NCI-H524 (cell line): ENCODE results near the gene ST3GAL2.
"Not testable (repeated sequence)": the region's sequence is repeated elsewhere in the genome, so short reads cannot be mapped to it uniquely, and the experiment has no call there.

ENCODE experiments used
- DNase-seq, 2 experiments: peaks; one replicate each; lab custom pipeline; 2025; lab: John Stamatoyannopoulos, UW

Gene ST3GAL2

GRCh38 chr16:70417661-70418060, 21.2 kb downstream of the ST3GAL2 start:
- DNase-seq, result no peak

DNA sequence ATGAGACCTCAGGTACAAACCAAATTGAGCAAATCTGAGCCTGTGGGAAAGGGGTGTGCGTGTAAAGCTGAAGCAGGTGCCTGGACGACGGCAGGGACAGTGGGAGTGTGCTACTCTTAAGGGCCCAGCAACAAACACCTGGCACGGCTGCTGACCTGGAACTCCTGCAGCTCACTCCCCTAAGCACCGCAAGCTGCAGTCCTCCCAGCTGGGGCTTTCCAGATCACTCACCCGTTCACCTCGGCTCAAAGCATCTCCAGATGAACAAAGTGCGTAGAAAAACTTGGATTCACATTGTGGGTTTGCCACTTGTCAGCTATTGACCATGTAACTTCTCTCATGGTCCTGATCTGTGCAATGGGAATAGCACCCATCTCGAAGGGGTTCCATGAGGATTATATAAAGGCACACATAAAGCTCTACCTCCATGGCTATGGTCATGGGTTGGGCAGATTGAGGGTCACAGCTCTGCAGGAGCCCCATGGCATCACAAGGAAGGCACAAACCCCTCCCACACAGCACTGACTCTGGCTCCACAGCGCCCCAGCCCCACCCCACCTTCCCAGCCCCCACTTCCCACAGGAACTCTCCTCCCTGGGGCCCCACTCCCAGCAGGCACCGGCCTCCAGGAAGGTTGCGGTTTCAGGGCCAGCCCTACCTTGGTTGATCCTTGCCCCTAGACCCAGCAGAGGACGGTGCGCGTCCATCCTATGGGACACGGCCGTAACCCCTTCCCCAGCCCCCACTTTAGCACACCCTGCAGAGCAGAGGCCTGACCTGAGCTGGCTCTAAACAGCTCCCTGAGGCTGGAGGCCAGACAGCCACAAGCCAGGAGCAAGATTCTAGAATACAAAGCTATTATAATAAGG, 21.9 kb downstream of the ST3GAL2 start:
- DNase-seq, result no peak

GRCh38 chr16:70413572-70413971, 25.3 kb downstream of the ST3GAL2 start:
- not testable (repeated sequence) for DNase-seq

DNA sequence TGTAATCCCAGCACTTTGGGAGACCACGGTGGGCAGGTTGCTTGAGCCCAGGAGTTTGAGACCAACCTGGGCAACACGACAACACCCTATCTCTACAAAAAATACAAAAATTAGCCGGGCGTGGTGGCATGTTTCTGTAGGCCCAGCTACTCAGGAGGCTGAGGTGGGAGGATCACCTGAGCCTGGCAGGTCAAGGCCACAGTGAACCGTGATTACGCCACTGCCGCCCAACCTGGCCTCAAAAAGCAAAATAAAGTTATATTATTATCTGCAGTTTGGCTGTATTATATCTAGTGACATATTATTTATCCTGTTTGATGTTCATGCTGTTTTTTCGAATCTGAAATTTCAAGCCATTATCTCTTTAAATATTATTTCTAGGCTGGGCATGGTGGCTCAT, 26.5 kb downstream of the ST3GAL2 start:
- DNase-seq, result no peak

DNA sequence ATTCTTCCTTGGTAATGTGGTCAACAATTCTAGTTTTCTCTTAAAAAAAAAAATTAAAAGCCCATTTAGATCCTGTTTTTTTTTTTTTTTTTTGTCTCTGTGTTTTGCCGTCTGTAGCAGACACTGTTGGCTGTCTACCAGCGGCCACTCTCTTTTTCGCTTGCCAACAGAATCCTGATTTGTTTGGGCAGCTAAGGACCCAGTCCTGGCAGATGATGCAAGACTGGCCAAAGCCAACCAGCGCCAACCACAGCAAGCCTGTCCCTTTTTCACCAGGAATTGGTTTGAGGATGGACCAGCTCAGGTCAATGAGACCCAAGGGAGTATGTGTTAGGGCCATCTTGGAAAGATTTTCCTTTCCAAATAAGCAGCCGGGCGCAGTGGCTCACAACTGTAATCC, 28.2 kb downstream of the ST3GAL2 start:
- DNase-seq, result no peak

- peak in 1 of 2 experiments; percentile 24 for DNase-seq
Measured at GRCh38 chr16:70407811-70408274, 31.1 kb downstream of the ST3GAL2 start.

- not testable (repeated sequence) for DNase-seq
Measured at GRCh38 chr16:70406104-70406503, 32.8 kb downstream of the ST3GAL2 start.

- DNase-seq, result no peak
Measured at GRCh38 chr16:70402916-70403659, 35.8 kb downstream of the ST3GAL2 start.

DNA sequence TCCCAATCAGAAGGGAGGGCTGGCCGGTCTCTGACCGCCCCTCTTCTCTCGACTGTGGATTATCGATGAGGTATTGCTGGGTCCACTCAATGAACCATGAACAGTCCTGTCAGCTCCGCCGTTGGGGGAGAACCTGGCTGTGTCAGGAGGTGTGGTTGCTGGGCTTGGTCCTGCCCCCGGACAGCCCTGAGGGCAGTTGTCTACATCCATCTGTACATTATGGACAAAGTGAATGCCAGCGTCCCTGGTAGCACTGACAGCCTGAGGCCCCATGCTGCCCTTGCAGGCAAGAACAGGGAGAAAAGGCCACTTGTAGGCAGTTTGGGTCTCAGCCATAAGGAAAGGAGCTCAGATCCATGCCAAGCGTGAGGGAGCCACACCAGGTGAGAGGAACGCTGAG, 38.9 kb downstream of the ST3GAL2 start:
- DNase-seq, result no peak

DNA sequence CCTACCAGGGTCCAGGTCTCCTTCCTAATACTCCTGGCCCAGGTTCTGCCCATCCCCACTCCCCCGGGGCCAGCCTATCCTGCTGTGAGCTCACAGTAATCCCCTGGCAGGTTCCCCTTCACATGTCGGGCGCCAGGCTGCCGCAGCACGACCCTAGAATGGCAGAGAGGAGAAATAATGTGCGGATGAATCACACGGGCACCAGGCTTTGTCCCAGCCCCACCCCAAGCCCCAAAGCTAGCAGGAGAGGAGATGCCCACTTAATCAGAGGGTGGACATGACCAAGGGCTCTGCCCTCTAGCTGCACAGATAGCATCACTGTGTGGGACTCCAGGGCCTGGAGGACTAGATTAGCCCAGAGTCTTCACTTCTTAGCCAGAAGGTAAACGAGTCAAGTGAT, 39.5 kb downstream of the ST3GAL2 start:
- DNase-seq, result peak; percentile 75 to 79

- no peak for DNase-seq
Measured at GRCh38 chr16:70398177-70398743, 40.6 kb downstream of the ST3GAL2 start.

- peak; percentile 97 to 98 for DNase-seq
Measured at GRCh38 chr16:70396246-70396904, 42.5 kb downstream of the ST3GAL2 start.

DNA sequence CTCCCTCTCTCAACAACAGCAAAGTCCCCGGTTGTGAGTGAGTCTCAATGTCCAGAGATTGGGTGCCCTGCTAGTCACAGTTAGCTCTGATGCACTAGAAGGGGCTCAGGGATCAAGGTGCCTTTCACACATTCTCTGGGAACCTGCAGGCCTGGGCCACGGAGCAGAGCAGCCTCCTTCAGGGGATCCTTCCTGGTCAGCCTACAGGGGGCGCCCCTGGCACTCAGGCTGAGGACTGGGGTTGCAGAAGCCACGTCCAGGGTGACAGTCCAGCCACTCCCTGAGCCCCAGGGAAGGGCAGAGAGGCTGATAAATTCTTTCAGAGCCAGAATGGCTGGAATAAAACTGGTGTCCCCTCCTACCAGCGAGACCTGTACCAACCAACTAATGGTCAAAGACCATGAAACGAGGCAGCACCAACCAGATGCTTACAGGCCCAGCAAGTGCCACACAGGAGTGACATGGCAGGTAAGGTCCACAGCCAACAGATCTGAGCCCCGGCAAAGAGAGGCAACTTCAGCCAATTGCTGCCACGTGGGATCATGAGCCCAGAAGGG, 43.5 kb downstream of the ST3GAL2 start:
- DNase-seq, result peak in 1 of 2 experiments; percentile 53

DNA sequence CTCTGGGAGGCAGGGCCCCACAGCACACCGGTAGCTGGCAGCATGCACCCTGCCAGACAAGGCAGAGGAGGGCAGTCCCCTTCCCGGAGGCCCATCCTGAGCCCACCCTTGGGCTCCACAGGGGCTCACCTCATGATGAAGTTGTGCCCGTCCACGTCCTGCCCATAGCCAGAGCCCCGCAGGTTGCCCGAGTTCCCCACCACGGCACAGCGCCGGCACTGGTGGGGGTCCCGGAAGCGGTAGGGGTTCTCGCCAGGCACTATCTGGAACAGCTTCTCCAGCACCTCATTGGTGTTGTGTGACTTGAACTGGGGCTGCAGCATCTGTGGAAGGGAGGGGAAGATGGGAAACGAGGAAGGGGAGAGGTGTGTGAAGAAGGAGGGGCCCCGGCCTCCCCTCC, 44.0 kb downstream of the ST3GAL2 start:
- DNase-seq, result no peak

DNA sequence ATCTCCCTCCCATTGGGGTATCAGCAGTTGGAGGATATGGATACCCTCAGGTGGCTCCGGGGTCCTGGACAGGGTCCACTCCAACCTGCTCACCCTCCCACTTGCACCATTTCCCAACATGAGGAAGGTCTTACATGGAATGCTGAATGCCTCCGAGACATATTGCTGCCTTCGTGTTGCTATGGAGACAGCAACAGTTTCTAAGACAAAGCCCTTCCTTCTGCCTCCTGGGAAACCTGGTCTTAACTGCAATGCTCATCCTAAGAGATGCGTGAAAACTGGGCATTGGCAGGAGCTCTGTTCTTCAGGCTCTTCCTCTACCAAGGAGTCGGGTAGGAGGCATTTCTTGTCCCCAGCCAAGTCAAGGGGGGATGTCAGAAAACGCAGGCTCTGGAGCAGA, 45.2 kb downstream of the ST3GAL2 start:
- DNase-seq, result no peak

DNA sequence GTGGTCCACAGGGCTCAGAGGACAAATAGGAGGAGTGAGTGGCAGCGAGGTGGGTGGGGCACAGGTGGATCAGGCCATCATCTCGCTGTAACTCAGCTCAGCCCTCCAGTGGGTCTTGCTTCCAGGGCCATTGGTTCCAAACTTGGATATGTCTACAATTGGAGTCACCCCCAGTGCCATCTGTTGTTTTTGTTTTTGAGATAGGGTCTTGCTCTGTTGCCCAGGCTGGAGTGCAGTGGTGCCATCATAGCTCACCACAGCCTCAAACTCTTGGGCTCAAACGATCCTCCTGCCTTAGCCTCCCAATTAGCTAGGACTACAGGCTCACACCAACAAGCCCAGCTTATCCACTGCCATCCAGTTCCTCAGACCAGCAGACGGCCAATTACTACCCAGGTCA, 46.3 kb downstream of the ST3GAL2 start:
- no peak for DNase-seq

GRCh38 chr16:70391881-70392481, 46.9 kb downstream of the ST3GAL2 start:
- peak; percentile 13 to 56 for DNase-seq

DNA sequence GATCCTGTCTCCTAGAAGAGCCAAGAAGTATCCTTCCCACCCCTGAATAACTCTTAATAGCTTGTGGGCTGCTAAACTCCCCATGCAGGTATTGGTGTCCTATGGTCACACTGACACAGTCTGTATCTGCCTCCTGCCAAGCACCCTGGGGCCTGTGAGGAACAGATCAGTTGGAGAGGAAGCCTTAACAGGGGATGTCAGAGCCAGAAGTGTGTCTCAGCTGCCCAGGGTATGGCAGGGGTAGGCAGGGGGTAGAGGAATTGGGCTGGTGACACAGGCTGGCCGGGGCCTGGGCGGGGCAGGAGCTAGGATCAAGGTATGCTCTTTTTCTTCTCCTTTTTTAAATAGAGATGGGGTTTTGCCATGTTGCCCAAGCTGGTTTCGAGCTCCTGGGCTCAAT, 47.5 kb downstream of the ST3GAL2 start:
- no peak for DNase-seq

DNA sequence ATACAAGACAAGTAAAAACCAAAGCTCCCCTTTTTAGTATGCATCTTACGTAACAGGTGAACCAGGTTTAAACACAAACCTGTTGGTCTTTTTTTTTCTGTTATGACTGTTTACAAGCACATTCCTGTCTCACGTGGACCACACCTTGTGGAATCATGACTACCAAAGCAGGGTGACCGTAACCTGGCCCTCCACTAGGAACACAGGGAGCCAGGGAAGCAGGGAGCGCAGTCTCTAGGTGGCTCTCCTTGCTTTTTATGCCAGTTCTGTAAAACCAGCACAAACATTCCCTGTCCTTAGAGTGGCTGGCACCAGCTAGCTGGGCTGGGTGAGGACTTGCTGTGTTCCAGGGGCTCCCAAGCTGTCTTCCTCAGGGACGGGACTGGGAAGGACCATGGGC, 48.1 kb downstream of the ST3GAL2 start:
- no peak for DNase-seq

DNA sequence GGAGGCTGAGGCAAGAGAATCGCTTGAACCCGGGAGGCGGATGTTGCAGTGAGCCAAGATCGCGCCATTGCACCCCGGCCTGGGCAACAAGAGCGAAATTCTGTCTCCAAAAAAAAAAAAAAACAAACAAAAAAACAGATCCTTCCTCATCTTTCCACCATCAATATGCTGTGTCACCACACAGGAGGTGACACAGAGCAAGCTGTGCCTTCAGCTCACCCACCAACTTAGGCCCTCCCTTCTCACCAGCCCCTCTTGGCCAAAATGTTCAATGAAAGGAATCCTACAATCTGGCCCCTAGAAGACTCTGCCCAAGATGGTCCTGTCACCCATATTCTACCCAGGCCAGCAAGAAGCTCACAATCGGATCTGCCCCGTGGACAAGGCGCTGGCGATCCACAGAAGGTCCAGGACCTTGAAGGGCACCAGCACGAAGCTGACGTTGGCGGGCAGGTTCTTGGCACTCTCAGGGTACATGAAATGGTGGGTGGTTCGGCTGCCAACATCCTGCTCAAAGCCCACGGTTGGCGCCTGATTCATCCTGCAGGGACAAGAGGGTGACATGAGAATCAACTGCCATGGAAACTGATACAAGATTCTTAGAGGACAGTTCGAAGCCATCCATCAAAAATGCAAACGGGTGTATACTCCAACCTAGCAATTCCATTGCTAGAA, 50.8 kb downstream of the ST3GAL2 start:
- DNase-seq, result no peak
